Measurements from ENCODE around the gene HOPX.
"Not testable (repeated sequence)": the region's sequence is repeated elsewhere in the genome, so short reads cannot be mapped to it uniquely, and the experiment has no call there.

Gene HOPX

GRCh38 chr4:56622176-56622575 is 58.9 kb downstream of the HOPX start:
- no peak for DNase-seq

- no peak for DNase-seq
Observed at GRCh38 chr4:56619816-56620215, 61.3 kb downstream of the HOPX start.

- no peak for DNase-seq
Observed at GRCh38 chr4:56619160-56619559, 61.9 kb downstream of the HOPX start.

- DNase-seq: no peak
Observed at GRCh38 chr4:56618734-56619133, 62.4 kb downstream of the HOPX start.

- no peak for DNase-seq
Observed at GRCh38 chr4:56613101-56613862, 67.8 kb downstream of the HOPX start.

- no peak for DNase-seq
Observed at GRCh38 chr4:56612282-56612681, 68.8 kb downstream of the HOPX start.

GRCh38 chr4:56611501-56611900 is 69.6 kb downstream of the HOPX start:
- no peak for DNase-seq

GRCh38 chr4:56610170-56610569 is 70.9 kb downstream of the HOPX start:
- DNase-seq: not testable (repeated sequence)

GRCh38 chr4:56607926-56608325 is 73.2 kb downstream of the HOPX start:
- DNase-seq: no peak

GRCh38 chr4:56606385-56606784 is 74.7 kb downstream of the HOPX start:
- no peak for DNase-seq

- DNase-seq: not testable (repeated sequence)
Observed at GRCh38 chr4:56605464-56605863, 75.6 kb downstream of the HOPX start.

- no peak for DNase-seq
Observed at GRCh38 chr4:56603297-56603696, 77.8 kb downstream of the HOPX start.
